Measurements from ENCODE around the gene PPP1R2. TPM values are rescaled to one million over a fixed set of nuclear protein-coding genes. Genes with fewer than 3 reads are reported as not detected.

The PPP1R2 gene
- total RNA-seq, 1 donor from 2014 or later = 39.7 TPM

- TF ChIP-seq, protein P1, sequence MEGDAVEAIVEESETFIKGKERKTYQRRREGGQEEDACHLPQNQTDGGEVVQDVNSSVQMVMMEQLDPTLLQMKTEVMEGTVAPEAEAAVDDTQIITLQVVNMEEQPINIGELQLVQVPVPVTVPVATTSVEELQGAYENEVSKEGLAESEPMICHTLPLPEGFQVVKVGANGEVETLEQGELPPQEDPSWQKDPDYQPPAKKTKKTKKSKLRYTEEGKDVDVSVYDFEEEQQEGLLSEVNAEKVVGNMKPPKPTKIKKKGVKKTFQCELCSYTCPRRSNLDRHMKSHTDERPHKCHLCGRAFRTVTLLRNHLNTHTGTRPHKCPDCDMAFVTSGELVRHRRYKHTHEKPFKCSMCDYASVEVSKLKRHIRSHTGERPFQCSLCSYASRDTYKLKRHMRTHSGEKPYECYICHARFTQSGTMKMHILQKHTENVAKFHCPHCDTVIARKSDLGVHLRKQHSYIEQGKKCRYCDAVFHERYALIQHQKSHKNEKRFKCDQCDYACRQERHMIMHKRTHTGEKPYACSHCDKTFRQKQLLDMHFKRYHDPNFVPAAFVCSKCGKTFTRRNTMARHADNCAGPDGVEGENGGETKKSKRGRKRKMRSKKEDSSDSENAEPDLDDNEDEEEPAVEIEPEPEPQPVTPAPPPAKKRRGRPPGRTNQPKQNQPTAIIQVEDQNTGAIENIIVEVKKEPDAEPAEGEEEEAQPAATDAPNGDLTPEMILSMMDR (IDR thresholded peaks at IDR 0.05; ENCODE audit: borderline replicate concordance) = no peak
- Histone ChIP-seq H3K27me3 (ENCODE audit: low read depth) (no peaks in the 10 kb centered on the region), H3K36me3 (no peaks in the 10 kb centered on the region), H3K27ac (replicated peaks) (no peak overlapping the region), H3K4me1 (peaks cover 21% of the 10 kb centered on the region), H3K4me3 (no peak overlapping the region), H3K9me3 (replicated peaks) (no peaks in the 10 kb centered on the region)
- intact Hi-C loops (cut with micrococcal nuclease) = no loop called here
- DNase-seq = no peak
These were observed 12.0 kb upstream of the PPP1R2 start for GRCh38 chr3:195555110-195555509.

DNA sequence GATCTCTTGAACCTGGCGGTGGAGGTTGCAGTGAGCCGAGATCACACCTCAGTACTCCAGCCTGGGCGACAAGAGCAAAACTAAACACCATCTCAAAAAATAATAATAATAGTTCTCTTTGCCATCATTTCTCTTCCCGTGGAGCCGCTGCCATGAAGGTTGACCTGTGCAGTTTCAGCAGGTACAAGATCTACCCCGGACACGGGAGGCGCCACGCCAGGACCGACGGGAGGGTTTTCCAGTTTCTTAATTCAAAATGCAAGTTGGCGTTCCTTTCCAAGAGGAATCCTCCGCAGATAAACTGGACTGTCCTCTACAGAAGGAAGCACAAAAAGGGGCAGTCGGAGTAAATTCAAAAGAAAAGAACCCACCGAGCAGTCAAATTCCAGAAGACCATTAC is 11.3 kb upstream of the PPP1R2 start:
- Histone ChIP-seq H3K4me3 (no peak overlapping the region), H3K9me3 (replicated peaks) (no peaks in the 10 kb centered on the region), H3K27ac (replicated peaks) (no peak overlapping the region), H3K36me3 (no peaks in the 10 kb centered on the region), H3K27me3 (ENCODE audit: low read depth) (no peaks in the 10 kb centered on the region), H3K4me1 (peaks cover 24% of the 10 kb centered on the region)
- intact Hi-C loops (cut with micrococcal nuclease) = no loop called here
- DNase-seq = no peak
- TF ChIP-seq, protein P1 (IDR thresholded peaks at IDR 0.05; ENCODE audit: borderline replicate concordance) = no peak

GRCh38 chr3:195553268-195553667 is 10.1 kb upstream of the PPP1R2 start:
- TF ChIP-seq, protein P1 (IDR thresholded peaks at IDR 0.05; ENCODE audit: borderline replicate concordance) = no peak
- no peak overlapping the region for H3K27ac ChIP-seq (replicated peaks)
- H3K9me3 ChIP-seq (replicated peaks) = no peaks in the 10 kb centered on the region
- intact Hi-C loops (cut with micrococcal nuclease) = no loop called here
- H3K4me3 ChIP-seq = no peak overlapping the region
- H3K27me3 ChIP-seq (ENCODE audit: low read depth) = no peaks in the 10 kb centered on the region
- H3K4me1 ChIP-seq = peaks cover 18% of the 10 kb centered on the region
- H3K36me3 ChIP-seq = no peaks in the 10 kb centered on the region
- no peak for DNase-seq

GRCh38 chr3:195551381-195551978 is 8.4 kb upstream of the PPP1R2 start:
- H3K36me3 ChIP-seq = no peaks in the 10 kb centered on the region
- H3K27ac ChIP-seq (replicated peaks) = peak overlapping the region; percentile 30
- peak; percentile 50 for DNase-seq

DNA sequence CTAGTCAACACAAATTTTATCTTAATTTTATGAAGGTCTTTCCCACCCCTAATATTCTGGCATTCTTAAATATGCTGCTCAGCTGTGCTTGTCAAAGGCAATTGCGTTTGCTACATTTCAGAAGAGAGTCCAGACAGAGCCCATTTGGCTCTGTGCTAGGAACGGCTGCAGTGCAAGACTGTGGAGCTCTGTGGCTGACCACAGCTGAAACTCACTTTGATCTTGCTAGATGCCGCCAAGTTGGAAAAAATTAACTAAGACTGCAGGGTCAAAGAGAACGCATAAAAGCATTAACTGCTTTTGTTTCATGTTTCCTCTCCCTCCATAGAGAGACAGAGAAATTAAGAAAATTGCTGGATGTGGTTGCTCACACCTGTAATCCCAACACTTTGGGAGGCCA is 7.6 kb upstream of the PPP1R2 start:
- TF ChIP-seq, protein P1 (IDR thresholded peaks at IDR 0.05; ENCODE audit: borderline replicate concordance) = no peak
- no peaks in the 10 kb centered on the region for H3K9me3 ChIP-seq (replicated peaks)
- no peaks in the 10 kb centered on the region for H3K36me3 ChIP-seq
- H3K27me3 ChIP-seq (ENCODE audit: low read depth) = no peaks in the 10 kb centered on the region
- intact Hi-C loops (cut with micrococcal nuclease) = no loop called here
- peak overlapping the region; percentile 25 for H3K27ac ChIP-seq (replicated peaks)
- no peak overlapping the region for H3K4me3 ChIP-seq
- no peak for DNase-seq
- H3K4me1 ChIP-seq = peaks cover 29% of the 10 kb centered on the region

More at GRCh38 chr3:195551381-195551978, 8.4 kb upstream of the PPP1R2 start:
- H3K4me3 ChIP-seq = no peak overlapping the region
- TF ChIP-seq, protein P1 (IDR thresholded peaks at IDR 0.05; ENCODE audit: borderline replicate concordance) = no peak
- intact Hi-C loops (cut with micrococcal nuclease) = no loop called here
- no peaks in the 10 kb centered on the region for H3K9me3 ChIP-seq (replicated peaks)
- peaks cover 22% of the 10 kb centered on the region for H3K4me1 ChIP-seq
- no peaks in the 10 kb centered on the region for H3K27me3 ChIP-seq (ENCODE audit: low read depth)
